ENCODE results near the gene RHO.
"Not testable (repeated sequence)": the region's sequence is repeated elsewhere in the genome, so short reads cannot be mapped to it uniquely, and the experiment has no call there.

Gene RHO

GRCh38 chr3:129522953-129523352, 5.5 kb upstream of the RHO start:
- DNase-seq = no peak

DNA sequence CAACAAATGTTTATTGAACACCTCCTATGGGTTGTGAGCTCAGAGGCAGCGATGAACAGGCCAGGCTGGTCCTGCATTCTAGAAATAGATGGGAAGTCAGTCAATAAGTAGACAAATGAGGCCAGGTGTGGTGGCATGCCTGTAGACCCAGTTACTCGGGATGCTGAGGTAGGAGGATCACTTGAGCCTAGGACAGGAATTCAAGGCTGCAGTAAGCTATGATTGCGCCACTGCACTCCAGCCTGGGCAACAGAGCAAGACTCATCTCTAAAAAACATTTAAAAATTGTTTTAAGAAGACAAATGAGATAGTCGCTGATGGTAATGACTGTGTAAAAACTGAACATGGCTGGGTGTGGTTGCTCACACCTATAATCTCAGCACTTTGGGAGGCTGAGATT, 4.4 kb upstream of the RHO start:
- DNase-seq = no peak

GRCh38 chr3:129525341-129525968, 3.0 kb upstream of the RHO start:
- DNase-seq = peak in 1 of 2 donors; percentile 65

GRCh38 chr3:129526121-129526900, 2.1 kb upstream of the RHO start:
- peak; percentile 15 to 68 for DNase-seq

- DNase-seq = no peak
Measured at GRCh38 chr3:129527262-129527661, 1.2 kb upstream of the RHO start.

DNA sequence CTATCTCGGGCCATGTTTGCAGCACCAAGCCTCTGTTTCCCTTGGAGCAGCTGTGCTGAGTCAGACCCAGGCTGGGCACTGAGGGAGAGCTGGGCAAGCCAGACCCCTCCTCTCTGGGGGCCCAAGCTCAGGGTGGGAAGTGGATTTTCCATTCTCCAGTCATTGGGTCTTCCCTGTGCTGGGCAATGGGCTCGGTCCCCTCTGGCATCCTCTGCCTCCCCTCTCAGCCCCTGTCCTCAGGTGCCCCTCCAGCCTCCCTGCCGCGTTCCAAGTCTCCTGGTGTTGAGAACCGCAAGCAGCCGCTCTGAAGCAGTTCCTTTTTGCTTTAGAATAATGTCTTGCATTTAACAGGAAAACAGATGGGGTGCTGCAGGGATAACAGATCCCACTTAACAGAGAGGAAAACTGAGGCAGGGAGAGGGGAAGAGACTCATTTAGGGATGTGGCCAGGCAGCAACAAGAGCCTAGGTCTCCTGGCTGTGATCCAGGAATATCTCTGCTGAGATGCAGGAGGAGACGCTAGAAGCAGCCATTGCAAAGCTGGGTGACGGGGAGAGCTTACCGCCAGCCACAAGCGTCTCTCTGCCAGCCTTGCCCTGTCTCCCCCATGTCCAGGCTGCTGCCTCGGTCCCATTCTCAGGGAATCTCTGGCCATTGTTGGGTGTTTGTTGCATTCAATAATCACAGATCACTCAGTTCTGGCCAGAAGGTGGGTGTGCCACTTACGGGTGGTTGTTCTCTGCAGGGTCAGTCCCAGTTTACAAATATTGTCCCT, 1.2 kb downstream of the RHO start:
- no peak for DNase-seq

DNA sequence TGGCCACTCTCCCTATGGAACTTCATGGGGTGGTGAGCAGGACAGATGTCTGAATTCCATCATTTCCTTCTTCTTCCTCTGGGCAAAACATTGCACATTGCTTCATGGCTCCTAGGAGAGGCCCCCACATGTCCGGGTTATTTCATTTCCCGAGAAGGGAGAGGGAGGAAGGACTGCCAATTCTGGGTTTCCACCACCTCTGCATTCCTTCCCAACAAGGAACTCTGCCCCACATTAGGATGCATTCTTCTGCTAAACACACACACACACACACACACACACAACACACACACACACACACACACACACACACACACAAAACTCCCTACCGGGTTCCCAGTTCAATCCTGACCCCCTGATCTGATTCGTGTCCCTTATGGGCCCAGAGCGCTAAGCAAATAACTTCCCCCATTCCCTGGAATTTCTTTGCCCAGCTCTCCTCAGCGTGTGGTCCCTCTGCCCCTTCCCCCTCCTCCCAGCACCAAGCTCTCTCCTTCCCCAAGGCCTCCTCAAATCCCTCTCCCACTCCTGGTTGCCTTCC, 1.9 kb downstream of the RHO start:
- no peak for DNase-seq

- DNase-seq = no peak
Measured at GRCh38 chr3:129530821-129531220, 2.4 kb downstream of the RHO start.

DNA sequence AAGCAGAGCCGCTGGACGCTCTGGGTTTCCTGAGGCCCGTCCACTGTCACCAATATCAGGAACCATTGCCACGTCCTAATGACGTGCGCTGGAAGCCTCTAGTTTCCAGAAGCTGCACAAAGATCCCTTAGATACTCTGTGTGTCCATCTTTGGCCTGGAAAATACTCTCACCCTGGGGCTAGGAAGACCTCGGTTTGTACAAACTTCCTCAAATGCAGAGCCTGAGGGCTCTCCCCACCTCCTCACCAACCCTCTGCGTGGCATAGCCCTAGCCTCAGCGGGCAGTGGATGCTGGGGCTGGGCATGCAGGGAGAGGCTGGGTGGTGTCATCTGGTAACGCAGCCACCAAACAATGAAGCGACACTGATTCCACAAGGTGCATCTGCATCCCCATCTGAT, 3.3 kb downstream of the RHO start:
- no peak for DNase-seq

DNA sequence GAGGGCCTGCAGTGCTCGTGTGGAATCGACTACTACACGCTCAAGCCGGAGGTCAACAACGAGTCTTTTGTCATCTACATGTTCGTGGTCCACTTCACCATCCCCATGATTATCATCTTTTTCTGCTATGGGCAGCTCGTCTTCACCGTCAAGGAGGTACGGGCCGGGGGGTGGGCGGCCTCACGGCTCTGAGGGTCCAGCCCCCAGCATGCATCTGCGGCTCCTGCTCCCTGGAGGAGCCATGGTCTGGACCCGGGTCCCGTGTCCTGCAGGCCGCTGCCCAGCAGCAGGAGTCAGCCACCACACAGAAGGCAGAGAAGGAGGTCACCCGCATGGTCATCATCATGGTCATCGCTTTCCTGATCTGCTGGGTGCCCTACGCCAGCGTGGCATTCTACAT, 3.8 kb downstream of the RHO start:
- no peak for DNase-seq

DNA sequence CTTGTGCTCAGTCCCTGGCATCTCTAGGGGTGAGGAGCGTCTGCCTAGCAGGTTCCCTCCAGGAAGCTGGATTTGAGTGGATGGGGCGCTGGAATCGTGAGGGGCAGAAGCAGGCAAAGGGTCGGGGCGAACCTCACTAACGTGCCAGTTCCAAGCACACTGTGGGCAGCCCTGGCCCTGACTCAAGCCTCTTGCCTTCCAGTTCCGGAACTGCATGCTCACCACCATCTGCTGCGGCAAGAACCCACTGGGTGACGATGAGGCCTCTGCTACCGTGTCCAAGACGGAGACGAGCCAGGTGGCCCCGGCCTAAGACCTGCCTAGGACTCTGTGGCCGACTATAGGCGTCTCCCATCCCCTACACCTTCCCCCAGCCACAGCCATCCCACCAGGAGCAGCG, 5.0 kb downstream of the RHO start:
- no peak for DNase-seq

GRCh38 chr3:129534428-129535027, 6.1 kb downstream of the RHO start:
- no peak for DNase-seq

DNA sequence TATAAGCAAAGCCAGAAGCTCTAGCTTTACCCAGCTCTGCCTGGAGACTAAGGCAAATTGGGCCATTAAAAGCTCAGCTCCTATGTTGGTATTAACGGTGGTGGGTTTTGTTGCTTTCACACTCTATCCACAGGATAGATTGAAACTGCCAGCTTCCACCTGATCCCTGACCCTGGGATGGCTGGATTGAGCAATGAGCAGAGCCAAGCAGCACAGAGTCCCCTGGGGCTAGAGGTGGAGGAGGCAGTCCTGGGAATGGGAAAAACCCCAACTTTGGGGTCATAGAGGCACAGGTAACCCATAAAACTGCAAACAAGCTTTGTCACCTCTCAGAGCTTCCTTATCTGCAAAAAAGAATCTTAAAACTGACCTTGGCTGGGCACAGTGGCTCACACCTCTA, 6.6 kb downstream of the RHO start:
- no peak for DNase-seq

DNA sequence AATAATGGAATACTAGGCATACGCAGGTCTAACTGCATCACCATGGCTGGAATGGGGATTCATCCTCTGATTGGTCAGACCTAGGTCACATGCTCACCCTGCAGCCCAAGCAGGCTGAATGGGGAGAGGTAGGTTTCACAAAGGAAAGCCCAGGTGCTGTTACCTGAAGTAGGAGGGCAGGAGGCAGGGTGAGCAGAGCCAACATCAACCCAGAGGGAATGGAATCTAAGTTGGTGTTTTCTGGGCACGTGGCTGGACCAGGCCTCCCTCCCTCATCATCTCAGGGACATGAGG, 7.9 kb downstream of the RHO start:
- DNase-seq = no peak

GRCh38 chr3:129536804-129537203, 8.4 kb downstream of the RHO start:
- no peak for DNase-seq

DNA sequence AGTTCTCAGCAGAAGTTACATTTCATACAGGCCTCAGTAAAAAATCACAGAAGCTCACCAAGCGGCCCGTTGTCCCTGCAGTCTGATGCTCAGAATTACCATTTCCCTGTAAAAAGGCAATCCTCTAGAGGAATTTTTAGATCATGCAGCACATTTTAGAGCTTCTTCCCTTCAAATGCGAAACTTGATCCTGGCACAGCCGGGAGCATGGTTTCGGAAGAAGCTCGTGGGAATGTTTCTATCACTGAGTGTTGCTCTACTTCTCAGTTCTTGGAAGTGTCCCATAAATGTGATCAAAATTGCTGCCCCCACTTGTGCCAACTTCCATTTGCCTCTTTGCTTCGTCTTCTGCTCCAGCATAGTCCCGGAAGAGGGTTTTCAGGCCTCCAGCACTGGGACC, 10.8 kb downstream of the RHO start:
- DNase-seq = no peak

DNA sequence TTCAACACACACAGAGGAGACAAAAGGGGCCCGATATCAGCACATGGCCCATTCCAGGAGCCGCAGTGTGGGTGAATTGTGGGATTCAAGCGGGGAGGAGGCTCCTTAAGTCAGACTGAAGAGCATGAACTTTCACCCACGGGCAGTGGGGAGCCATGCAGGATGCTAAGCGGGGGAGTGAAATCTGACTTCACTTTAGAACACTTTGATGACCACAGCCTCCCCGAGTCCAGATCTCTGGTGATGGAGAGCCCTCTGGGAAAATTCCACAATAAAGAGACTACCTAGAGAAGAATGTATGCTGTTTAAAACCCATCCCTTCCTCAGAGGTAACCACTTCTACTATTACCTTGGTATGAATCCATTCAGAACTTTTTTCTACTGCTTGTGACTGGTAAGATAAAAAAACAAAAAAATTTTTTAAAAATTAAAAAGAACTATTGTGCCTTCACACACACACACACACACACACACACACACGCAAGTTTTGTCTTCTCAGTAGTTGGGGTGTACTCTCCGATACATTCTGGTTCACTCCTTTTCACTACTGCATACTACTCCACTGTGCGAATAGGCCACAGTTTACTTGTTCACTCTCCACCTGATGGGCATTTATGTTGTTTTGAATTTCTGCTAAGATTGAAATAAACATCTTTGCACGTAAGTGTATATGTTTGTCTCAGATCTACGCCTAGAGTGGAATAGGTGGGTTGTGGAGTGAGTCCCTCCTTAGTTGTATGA, 12.5 kb downstream of the RHO start:
- no peak for DNase-seq

GRCh38 chr3:129542747-129543146, 14.3 kb downstream of the RHO start:
- DNase-seq = no peak

DNA sequence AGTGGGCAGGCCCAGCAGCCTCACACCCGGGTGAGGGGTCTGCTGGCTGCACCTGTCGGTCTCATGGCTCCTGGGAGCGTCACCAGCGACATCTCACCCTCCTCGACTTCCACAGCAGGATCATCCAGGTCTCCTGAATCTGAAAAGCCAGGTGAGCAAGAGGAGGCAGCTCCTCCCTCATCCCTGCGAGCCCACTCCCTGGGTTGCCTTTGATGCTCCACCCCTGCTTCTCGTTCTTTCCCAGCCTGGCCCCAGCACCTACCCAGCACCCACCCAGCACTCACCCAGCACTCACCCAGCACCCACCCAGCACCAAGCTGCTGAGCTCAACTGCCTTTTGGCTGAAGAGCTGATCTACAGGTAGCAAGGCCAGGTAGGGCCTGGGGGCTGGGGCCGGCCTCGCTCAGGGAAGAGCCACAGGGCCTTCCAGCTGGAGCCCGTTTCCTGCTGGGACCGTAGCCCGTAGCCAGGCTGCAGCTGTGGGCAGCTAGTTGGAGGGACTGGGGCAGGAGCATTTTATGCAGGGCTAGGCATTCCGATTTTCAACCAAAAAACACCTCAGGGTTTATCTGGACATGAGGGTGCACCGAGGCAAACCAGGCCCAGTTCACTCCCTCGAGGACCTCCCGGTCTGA, 14.8 kb downstream of the RHO start, which contains the start of gene H1-8:
Gene H1-8, plus strand, starts transcription at position 20 of the 635 bp plus-strand sequence. Its CDS starts 44 bp downstream, at position 64.
- DNase-seq = no peak

GRCh38 chr3:129543999-129544398, 15.6 kb downstream of the RHO start:
- no peak for DNase-seq

DNA sequence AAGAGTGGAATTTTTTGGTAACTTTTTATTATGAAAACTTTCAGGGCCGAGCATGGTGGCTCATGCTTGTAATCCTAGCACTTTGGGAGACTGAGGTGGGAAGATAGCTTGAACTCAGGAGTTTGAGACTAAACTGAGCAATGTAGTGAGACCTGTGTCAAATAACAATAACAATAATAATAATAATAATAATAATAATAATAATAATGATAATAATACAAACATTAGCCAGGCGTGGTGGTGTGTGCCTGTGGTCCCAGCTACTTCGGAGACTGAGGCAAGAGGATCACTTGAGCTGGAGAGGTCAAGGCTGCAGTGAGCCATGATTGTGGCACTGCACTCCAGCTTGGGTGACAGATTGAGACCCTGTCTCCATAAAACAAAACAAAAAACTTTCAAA, 17.5 kb downstream of the RHO start:
- not testable (repeated sequence) for DNase-seq

DNA sequence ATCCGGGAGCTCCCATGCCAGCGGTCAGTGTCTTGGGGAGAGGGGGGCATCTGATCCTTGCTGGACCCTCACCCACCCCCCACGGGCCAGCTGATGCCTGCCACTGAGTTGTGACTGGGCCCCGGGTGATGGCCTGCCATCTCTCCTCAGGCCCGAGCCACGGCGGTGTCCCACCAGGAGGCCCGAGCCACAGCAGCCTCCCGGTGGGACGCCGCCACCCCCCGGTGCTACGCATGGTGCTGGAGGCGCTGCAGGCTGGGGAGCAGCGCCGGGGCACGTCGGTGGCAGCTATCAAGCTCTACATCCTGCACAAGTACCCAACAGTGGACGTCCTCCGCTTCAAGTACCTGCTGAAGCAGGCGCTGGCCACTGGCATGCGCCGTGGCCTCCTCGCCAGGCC, 18.8 kb downstream of the RHO start:
- no peak for DNase-seq

Measured in CD4-positive, alpha-beta T cell treated with Interleukin-1 beta for 1 hour (primary cell).